CMK (cell line): ENCODE results near the gene TEKT5.

Experiments
- DNase-seq: peaks from one replicate; pipeline ENCODE4 v3.0.0-alpha.2; 2010; ENCODE audit warnings: low read depth

The TEKT5 gene

DNA sequence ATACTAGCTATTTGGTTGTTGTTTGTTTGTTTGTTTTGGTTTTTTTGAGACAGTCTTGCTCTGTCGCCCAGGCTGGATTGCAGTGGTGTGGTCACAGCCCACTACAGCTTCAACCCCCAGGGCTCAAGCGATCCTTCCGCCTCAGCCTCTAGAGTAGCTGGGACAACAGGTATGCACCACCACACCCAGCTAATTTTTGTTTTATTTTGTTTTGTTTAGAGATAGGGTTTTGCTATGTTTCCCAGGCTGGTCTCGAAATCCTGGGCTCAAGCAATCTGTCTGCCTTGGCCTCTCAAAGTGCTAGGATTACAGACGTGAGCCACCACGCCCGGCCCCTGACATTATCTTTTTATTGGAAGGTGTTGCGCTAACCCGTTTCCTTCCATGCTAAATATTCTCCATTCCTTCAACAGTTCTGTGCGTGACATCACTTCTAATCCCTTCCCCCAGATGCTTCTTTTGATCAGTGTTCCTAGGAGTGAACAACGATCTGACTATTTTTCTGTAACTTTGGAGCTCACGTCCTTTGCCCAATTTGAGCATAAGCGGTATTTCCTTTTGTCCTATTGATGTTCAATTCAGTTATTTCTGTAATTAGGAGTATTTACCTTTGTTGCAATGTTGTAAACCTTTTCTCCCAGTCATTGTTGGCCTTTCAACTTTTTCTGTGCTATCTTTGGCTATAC lies 84.1 kb downstream of the TEKT5 start:
- DNase-seq, result no peak

DNA sequence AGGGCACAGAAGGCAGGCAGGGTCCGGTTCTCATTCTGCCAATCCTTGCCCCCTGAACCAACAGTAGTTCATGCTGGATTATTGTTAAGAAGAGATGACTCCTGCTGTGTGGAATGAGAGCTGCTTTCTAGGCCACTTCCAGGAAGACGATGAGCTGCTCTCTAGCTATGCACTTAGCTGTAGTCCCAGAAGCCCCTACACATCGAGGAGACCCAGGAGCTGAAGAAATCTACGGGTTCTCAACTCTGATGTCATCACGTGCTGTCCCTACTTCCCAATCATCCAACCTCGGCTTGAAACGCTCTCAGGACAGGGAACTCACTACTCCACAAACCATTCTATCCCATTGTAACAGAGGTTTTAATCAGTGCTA lies 85.3 kb downstream of the TEKT5 start:
- DNase-seq, result no peak

DNA sequence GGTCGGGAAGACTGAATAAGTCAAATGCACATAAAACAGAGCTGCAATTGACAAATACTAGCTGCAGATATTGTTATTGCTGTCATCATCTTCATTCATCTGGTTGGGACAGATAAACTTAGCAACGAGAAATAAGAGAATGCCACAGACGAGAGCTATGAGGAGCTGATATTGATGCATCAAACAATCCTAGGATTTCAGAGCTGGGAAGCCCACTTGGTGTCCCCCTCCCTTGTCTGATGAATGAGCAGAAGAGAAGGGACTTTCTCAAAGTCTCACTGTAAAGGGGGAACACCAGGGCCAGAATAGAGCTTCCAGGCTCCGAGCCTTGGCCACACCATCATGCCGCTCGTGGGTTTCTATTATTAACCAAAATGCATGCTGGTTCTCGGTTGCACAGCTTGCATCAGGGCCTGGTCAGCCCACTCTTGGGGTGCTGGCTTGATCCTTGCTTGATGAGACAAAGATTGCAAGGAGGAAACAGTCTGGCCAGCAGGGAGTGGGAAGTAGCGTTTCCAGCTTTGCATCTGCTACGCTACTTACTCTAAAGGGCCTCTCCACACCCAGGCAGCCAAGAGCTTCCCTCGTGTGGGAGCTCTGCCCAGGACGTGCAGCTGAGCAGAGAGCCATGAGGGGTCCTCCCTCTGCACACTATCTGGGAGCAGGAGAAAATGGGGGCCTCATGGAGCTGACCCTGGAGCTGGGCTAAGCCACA lies 85.9 kb downstream of the TEKT5 start:
- DNase-seq, result no peak

DNA sequence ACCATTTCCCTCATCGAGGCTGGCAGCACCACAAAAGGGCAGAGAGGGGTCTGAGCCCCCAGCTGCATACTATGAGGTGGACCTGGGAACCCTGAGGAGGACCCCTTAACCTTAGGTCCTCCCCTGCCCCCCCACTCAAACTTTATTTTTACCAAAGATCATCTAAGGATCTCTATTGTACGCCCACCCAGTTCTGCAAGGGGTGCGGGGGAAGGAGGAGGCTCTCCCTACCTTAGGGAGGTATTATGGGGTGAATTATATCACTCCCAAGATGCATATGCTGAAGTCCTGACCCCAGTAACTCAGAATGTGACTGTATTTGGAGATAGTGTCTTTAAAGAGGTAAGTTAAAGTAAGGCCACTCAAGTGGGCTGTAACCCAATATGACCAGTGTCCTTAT lies 87.6 kb downstream of the TEKT5 start:
- no peak for DNase-seq

DNA sequence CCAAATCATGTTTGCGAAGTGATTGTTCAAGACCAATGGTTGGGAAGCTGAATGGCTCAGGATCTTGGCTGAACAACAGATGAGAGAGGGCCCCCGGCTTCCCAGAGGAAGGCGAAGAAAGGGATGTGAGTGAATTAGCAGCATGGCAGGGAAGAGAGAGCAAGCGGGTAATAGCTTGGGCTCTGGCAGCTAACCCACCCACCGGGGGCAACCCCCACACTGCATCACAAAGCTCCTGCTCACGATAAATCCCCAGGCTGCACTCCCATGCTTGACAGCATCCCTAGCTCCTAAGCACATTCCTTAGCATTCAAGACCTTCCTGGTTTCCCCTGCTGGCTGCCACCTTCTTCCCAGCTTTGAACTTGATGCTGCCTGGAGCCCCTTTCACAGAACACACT lies 88.1 kb downstream of the TEKT5 start:
- no peak for DNase-seq

DNA sequence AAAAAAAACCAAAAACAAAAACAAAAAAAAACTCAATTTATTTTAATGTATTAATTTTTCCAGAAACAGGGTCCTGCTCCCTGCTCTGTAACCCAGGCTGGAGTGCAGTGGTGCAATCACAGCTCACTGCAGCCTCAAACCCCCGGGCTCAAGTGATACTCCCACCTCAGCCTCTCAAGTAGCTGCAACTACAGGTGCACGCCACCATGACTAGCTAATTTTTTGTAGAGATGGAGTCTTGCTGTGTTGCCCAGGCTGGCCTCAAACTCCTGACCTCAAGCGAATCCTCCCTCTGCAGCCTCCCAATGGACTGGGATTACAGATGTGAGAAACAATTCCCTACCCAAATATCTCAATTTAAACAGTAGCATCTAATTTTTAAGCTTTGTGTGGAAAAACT lies 89.1 kb downstream of the TEKT5 start:
- DNase-seq, result no peak

DNA sequence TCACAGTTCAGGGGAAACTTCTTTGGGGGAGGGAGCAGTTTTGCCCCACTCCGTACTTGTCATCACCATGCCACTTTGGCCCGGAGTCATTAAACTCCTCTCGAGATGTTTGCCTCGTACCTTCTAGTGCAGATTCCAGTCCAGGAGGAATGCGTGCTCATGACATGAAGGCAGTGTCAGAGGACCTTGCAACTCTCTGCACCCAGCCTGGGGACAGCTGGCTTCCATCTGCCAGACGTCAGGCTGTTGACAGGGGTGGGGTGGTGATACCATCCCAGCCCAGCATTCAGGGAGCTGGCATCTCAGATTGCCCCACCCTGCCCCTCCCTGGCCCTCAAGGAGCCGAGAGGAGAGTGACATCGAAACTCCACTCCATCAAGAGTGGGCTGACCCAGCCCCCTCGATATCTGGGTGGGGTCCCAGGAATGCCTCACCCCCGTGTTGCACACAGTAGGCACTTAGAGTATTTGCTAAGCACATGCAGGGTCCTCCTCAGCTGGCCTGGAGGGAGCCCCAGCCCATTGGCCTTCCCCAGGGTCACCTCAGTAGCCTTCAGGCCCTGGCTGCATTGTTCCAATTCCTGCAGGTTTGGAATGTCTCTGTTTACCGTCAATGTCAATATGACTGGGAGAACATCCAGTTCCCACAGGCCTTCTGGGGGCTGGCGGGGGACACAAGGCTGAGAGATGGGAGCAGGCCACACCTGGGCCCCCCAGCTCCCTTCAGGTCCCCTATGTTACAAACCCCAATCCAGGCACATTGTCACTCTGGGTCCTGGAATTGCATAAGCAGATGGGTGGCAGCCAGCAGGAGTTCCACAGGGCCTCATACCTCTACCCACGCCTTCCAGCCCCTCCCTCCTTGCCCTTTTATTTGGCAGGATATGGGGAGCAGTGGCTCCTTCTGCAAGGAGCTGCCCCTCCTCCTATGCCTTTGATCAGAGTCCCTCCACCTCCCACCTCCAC lies 93.0 kb downstream of the TEKT5 start:
- no peak for DNase-seq

DNA sequence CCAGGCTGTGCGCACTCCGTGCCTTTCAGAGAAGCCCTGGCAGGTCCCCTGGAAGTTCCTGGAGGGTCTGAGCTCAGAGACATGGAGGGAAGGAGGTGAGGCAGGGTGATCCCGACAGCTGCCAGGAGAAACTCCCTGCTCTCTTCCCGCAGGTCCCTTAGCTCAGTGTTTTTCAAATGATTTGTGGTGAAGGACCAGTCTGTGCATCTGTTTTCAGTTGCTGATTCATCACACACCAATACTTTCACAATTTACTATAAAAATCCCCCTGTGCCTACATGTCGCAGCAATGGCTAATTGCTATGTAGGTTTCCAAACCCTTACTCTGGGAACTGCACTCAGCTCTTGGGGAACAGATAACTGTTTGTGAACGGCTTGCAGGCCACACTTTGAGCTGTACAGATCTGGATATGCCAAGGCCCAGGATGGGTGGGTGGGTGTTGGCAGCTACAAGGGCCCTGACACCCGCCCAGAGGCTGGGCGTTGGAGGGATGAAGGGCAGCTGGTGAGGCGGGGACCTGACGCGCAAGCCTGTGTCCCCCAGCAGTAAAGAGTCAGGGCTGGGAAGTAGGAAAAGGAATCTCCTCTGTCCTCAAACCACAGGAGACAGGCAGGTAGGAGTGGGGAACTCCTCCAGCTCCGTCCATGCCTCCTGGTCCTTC lies 93.8 kb downstream of the TEKT5 start:
- DNase-seq, result no peak

DNA sequence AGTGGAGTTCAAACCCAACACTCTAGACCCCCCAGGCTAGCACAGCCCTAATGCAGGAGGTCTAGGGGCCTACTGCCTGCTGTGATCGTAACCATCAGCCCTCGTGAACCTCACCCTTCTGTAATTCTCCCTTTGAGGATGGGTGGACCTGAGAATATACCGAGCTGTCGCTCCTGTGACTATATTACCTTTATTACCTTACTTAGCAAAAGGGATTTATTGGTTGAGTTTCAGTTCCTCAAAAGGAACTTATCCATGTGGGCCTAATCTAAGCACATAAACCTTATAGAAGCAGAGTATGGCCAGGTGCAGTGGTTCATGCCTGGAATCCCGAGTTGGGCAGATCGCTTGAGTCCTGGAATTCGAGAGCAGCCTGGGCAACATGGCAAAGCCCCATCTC lies 95.1 kb downstream of the TEKT5 start:
- no peak for DNase-seq

DNA sequence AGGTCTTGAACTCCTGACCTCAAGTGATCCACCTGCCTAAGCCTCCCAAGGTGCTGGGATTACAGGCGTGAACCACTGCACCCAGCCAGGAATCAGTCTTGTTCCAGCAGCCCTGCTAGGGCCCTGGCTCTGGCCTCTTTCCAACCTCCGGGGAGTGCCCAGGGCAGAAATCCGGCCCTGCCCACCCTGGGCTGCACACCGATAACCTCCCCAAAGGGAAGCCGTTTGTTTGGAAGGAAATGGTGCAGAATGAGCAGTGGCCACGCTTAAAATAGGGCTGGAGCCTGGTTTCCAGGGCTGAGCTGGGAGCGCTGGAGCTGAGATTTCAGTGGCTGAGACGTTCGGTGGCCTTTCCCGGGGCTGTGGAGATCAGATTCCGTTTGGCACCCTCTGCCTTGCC lies 96.6 kb downstream of the TEKT5 start:
- DNase-seq, result no peak

DNA sequence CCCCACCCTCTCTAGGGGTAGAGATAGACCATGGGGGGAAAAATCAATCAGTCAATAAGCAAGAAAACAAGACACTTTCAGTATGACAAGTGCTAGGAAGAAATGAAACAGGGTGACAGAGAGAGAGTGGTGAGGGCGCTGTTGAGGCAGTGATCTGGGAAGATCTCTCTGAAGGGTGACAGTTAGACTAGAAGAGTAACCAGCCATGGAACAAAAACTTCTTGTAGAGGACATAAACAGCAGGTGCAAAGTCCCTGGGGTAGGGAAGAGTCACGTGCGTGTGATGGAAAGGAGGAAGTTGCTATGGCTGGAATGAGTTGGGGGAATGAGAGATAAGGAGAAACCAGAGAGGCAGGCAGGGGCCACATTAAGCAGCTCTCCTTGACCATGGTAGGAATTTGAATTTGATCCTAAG lies 97.5 kb downstream of the TEKT5 start:
- DNase-seq, result no peak

DNA sequence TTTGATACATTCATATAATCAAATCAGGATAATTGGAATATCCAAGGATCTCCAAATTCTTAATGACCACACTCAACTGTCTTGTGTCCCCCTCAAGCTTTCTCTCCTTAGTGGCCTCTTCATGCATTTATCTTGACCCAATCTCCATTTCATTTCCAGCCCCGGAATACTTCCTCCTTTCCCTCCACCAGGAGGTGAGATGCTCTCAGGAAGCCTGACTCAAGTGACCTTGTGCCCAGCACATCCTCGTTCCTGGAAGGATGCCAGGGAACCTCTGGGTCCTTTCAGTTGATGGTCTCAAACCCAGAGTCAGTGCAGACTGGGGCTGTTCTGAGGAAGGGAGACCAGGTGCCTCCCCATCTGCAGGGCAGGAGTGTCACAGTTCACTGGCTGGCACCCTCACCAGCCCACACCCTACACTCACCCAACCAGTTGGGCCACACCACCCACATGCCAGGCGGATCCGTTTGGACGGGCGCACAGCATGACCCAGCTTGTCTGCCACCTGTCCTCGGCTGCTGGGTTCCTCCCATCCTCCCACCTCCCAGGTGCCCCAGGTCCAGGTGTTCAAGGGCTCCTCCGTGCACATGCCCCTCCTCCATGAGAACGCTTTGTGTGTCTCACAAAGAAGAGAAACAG lies 100.3 kb downstream of the TEKT5 start:
- no peak for DNase-seq

DNA sequence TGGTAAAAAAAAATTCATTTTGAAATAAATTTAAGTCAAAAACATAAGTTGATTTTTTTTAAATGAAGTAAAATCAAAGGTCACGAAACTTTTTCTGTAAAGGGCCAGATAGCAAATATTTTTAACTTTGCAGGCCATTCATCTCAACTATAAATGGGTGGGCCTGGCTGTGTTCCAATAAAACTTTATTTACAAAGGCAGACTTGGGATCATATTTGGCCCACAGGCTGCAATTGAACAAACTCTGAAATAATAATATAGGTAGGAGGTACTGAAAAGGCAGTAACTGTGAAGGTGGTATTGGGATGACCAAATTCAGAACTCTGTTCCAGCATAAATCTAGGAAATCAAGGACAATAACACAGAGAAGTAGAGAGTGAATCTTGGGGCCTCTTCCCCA lies 102.1 kb downstream of the TEKT5 start:
- no peak for DNase-seq

DNA sequence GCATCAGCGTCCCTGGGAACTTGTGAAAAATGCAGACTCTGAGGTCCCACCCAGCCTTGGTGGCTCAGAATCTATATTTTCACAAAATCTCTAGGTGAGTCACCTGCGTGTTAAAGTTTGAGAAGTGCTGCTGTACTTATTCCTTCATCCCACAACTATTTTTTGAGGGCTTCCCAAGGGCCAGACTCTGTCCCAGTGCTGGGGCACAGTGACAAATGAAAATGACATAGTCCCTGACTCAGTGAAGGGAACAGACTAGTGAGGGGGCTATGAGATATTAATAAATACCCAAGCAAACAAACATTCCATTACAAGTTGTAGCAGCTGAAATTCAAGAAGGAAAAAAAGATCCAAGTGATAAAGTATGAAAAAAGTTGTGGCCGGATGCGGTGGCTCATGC lies 104.4 kb downstream of the TEKT5 start:
- no peak for DNase-seq

DNA sequence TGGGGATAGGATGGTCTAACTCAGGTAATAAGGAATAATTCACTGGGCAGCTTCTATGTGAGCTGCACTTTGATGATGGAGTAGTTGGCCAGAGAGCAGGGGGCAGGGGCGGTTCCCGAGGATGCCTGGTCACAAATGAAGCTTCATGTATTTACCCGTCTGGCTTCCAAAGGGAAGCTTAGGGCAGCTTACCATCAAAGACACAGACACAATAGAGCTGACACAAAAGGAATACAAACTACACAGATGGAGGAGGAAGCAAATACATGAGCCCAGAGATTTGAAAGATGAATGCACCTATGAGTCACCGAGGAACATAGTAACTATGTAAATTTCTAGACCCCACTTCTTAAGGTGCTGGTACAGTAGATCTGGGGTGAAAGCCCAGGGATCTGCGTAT lies 105.6 kb downstream of the TEKT5 start:
- no peak for DNase-seq

DNA sequence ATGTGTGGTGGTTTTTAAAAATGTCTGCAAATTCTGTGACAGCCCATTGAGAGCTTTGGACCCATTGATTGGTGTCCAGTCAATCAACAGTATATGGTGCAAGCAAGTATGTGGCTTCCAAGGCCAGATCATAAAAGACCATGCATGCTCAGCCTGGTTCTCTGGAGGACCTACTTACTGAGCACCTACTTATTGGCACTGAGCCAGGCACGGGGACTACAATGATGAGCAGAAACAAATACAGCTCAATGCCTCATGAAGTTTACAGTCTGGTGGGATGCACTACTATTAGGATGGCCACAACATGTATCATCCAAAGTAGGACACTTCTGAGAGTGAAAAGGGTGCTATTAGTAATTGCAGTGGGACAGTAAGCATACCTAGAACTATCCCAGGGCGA lies 107.1 kb downstream of the TEKT5 start:
- no peak for DNase-seq

DNA sequence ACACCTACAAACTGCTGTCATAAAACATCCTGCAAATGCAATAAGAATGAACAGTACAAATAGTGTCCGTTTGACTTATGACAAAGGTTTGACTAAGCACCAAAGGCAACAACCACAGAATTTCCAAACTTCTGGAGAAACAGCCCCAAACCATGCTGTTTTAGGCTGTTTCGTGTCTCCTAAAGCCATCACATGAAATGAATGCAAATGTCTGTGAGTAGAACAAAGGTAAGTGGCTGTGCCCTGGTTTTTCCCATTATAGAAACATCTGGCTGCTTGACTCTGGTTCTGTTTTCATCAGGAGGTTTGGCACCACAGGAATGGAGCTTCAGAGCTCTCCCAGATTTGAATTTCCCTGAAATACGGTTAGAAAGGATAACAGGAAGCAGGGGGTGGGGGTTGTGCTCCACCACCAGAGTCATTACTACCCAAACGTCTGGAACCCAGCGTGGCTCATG lies 109.7 kb downstream of the TEKT5 start:
- no peak for DNase-seq

DNA sequence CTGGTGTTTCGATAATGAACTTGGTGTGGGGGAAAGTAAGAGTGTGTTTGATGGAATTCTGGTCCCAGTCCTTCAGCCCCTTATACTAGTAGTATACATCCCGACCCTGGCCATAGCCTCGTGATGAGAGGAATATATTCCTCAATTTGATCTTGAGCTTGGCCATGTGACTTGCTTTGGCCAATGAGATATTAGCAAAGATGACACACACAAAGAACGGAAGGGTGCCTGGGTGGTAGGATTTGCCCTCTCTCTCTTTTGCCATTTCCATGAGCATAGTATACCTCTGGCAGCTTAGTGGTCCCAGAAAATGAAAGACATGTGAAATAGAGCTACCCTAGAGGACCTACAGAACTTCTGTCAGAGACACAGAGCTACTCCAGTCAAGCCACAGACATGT lies 111.5 kb downstream of the TEKT5 start:
- no peak for DNase-seq

DNA sequence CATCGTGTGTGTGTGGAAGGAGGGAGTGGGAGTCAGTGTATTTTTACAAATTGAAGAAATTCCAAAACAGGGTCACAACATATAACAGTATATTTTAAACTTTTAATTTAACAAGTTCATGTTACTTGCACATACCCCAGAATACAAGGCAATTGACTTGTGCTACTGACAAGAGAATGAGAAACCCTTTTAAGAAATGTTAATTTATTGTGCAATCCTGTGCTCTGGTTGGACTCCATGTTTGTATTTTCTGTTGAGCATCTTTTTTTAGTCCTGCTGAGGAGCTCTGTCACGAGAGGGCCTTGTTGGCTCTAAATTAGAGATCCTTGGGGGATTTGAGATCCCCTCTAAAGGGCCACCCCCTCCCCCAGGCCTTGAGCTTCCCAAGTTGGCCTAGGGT lies 113.2 kb downstream of the TEKT5 start:
- DNase-seq, result no peak

DNA sequence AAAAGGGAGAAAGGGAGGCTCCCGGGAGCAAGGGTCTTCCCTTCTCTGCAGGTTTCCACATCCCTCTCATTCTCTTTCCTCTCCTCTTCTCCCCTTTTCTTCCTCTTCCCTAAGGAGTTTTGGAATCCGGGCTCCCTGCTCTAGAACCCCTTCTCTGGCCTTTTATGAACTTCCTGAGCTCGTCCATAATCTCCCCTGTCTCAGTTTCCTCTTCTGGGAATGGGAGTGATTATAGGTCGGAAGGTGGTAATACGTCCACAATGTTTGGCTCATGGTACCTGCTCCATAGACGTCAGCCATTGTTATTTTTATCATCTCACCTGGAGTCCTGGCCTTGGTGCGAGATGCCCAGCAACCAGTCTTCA lies 113.9 kb downstream of the TEKT5 start:
- DNase-seq, result no peak

DNA sequence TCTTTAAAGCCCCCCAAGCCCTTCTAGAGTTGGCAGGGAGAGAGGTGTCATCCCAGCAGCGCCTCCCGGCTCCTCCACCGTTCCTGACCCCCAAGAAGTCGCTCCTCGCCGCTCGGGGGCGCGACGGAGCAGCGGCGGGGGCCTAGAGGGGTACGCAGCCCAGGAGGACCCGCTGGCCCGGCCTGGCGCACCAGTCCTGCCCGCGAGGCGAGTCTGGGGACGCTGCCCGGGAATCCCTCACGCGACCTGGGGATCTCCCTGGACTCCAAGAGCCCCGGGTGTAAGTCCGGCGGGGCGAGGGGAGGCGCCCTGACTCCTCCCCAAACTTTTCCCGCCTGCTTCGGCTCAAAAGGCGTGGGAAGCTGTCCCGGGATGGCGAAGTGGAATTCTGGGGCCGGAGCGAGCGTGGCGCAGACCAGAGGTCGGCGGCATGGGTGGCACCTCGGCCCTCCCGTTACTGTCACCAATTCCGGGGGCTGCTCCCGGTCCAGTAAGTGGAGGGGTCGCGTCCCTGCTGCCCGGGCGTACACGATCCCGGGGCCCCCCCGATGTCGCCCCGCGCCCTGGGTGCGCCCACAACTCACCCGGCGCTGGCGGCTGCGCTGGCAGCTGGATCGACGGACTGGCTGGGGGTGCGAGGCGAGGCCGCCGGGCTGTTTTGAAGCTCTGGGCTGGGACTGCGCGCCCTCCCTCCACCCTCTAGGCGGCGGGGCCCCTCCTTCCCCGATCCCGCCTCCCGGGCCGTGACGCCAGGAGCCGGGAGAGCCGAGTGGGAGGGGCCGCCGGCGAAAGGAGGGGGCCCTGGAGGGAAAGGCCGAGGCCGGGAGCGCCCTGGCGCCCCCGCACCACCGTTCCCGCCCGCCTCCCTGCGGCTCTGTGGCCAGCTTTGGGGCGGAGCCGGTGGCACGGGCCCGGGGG lies 114.5 kb downstream of the TEKT5 start, which contains the start of gene EMP2:
TSS of gene EMP2 (minus strand) at position 634 of the 918 bp plus-strand sequence. CDS start 32,981 bp downstream, outside the sequence.
- DNase-seq, result no peak
